Panc1 (cell line): ENCODE measurements around the gene ANKRD42. TPM values are rescaled to one million over a fixed set of nuclear protein-coding genes. Genes with fewer than 3 reads are reported as not detected.

Experiments used
- ATAC-seq: fragments of 200-7000 bp; cut with Tn5 transposase; 2 replicates; pipeline ENCODE4 v1.9.1; 2020; ENCODE audit warnings: mild to moderate bottlenecking, moderate library complexity
- BruUV-seq: library from RNA; stranded (reverse); fragments of 400-500 nt; replicated peaks from 2 replicates; lab custom pipeline; 2021; lab: Mats Ljungman, UMichigan
- CTCF ChIA-PET: fragments of 300-600 bp; sonication (Branson Sonifier 250); formaldehyde crosslinking; loops from one replicate; lab custom pipeline; 2022; ENCODE audit warnings: antibody characterized with exemption; lab: Charles Lee
- POLR2A ChIA-PET: fragments of 300-600 bp; sonication (Branson Sonifier 250); formaldehyde crosslinking; loops from one replicate; lab custom pipeline; 2022; ENCODE audit warnings: antibody characterized with exemption; lab: Charles Lee
- DNase-seq: peaks from one replicate; pipeline ENCODE4 v3.0.0-alpha.2; 2010; ENCODE audit warnings: low read depth, low spot score
- H3K27ac ChIP-seq: 2 replicates; pipeline ENCODE4 v1.5.1; 2011; ENCODE audit warnings: mild to moderate bottlenecking, low read length, inconsistent platforms
- H3K27me3 ChIP-seq: fragments of 200-500 bp; sonication (Bioruptor generic); 2 replicates; pipeline ENCODE4 v1.6.0; 2014; ENCODE audit warnings: low read length, inconsistent platforms; ENCODE audit not compliant: control insufficient read depth, insufficient read depth
- H3K36me3 ChIP-seq: fragments of 200-500 bp; sonication (Bioruptor generic); 2 replicates; pipeline ENCODE4 v1.5.1; 2014; ENCODE audit warnings: inconsistent platforms, mild to moderate bottlenecking, low read length, moderate library complexity; ENCODE audit not compliant: control insufficient read depth, insufficient read depth
- H3K4me1 ChIP-seq: 2 replicates; pipeline ENCODE4 v1.5.1; 2011; ENCODE audit warnings: inconsistent platforms, mild to moderate bottlenecking, low read length, moderate library complexity; ENCODE audit not compliant: control insufficient read depth, insufficient read depth
- H3K4me3 ChIP-seq, 2 experiments: 2 replicates each; pipeline ENCODE4 v1.5.1; 2011 to 2012; ENCODE audit warnings: low read depth in 2 of 2, low read length in 2 of 2, mild to moderate bottlenecking in 2 of 2, inconsistent platforms in 1 of 2, moderate library complexity in 1 of 2
- H3K9me3 ChIP-seq: fragments of 200-500 bp; sonication (Bioruptor generic); 2 replicates; pipeline ENCODE4 v1.5.1; 2014; ENCODE audit warnings: low read depth, mild to moderate bottlenecking, inconsistent platforms, low read length, moderate library complexity; ENCODE audit not compliant: control insufficient read depth, insufficient read depth
- POLR2AphosphoS5 ChIP-seq: IDR thresholded peaks from 2 replicates; pipeline ENCODE4 v1.6.1; 2012; ENCODE audit warnings: mild to moderate bottlenecking, low read depth, low read length, moderate library complexity
- SIN3A ChIP-seq: IDR thresholded peaks from 2 replicates; pipeline ENCODE4 v1.6.1; 2012; ENCODE audit warnings: low read depth, mild to moderate bottlenecking, low read length, moderate library complexity, borderline replicate concordance; ENCODE audit not compliant: insufficient read depth
- TCF7L2 ChIP-seq: IDR thresholded peaks from 2 replicates; pipeline ENCODE4 v1.6.1; 2011; ENCODE audit warnings: mild to moderate bottlenecking, low read depth, low read length, inconsistent platforms
- in situ Hi-C: cut with HindIII; loops from 2 replicates; pipeline ENCODE4 v1.10.0; 2016; ENCODE audit warnings: low sequenced_read_pairs, low pct_unique_long_range_greater_than_20kb
- intact Hi-C: fragments of 100-400 bp; cut with micrococcal nuclease; formaldehyde crosslinking; loops from one replicate; pipeline ENCODE4 v1.10.0; 2022; ENCODE audit not compliant: unreplicated experiment
- total RNA-seq: library from RNA; stranded (reverse); gene quantifications from one replicate; pipeline ENCODE4 v1.2.1, GENCODE V29; 2021; ENCODE audit not compliant: unreplicated experiment
- TF ChIP-seq, protein P1 (sequence below), 2 experiments: IDR thresholded peaks; 2 replicates each; pipeline ENCODE4 v1.6.1; 2011 to 2012; ENCODE audit warnings: low read depth in 2 of 2, control low read depth in 1 of 2, low read length in 1 of 2, mild to moderate bottlenecking in 1 of 2, moderate library complexity in 1 of 2; ENCODE audit not compliant: insufficient read depth in 1 of 2
- TF ChIP-seq, protein P2 (sequence below): fragments of 450-650 bp; IDR thresholded peaks from 2 replicates; pipeline ENCODE4 v1.5.1; 2017; ENCODE audit warnings: mild to moderate bottlenecking

ANKRD42 gene
- total RNA-seq, 1 experiment from 2014 or later = 14.8 TPM

DNA sequence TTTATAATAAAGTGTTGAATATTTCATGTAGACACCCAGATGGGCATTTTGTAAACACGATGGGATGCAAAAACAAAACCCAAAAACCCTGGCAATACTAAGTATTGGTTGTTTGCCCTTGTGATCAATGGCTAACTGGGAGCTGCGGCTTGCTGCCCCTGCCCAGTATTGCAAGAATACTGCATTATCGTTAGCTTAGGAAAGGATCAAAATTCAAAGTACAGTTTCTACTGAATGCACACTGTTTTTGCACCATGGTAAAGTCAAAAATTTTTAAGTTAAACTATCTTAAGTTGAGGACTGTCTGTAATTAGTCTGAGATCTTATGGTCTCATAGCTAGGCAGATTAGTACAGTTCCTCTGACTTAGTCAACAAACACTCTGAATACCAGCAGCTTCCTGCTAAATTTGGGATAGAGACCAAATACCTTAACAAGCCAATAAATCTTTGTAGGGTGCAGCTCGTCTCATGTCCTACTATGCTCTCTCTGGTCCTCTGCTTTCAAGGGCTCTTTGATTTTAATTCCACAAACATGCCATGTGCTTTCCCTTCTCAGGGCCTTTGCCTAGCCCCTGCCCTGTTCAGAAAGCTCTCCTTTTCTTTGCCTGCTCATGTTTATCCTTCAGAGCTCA lies 88.7 kb downstream of the ANKRD42 start:
- ChIA-PET POLR2A (interaction anchor here (0.7 kb wide), 1 partner anchor 32 kb away, joined by 3 read pairs; no protein-coding TSS in a partner anchor), CTCF (no interaction called here)
- no peak overlapping the region for H3K4me3 ChIP-seq
- no TSS peak for BruUV-seq
- H3K4me1 ChIP-seq = peaks cover 12% of the 10 kb centered on the region
- no peak overlapping the region for H3K27ac ChIP-seq
- in situ Hi-C loops = no loop called here
- no peaks in the 10 kb centered on the region for H3K9me3 ChIP-seq
- H3K27me3 ChIP-seq = no peaks in the 10 kb centered on the region
- no peak for TF ChIP-seq SIN3A
- TF ChIP-seq POLR2AphosphoS5 = no peak
- TF ChIP-seq, protein P1, sequence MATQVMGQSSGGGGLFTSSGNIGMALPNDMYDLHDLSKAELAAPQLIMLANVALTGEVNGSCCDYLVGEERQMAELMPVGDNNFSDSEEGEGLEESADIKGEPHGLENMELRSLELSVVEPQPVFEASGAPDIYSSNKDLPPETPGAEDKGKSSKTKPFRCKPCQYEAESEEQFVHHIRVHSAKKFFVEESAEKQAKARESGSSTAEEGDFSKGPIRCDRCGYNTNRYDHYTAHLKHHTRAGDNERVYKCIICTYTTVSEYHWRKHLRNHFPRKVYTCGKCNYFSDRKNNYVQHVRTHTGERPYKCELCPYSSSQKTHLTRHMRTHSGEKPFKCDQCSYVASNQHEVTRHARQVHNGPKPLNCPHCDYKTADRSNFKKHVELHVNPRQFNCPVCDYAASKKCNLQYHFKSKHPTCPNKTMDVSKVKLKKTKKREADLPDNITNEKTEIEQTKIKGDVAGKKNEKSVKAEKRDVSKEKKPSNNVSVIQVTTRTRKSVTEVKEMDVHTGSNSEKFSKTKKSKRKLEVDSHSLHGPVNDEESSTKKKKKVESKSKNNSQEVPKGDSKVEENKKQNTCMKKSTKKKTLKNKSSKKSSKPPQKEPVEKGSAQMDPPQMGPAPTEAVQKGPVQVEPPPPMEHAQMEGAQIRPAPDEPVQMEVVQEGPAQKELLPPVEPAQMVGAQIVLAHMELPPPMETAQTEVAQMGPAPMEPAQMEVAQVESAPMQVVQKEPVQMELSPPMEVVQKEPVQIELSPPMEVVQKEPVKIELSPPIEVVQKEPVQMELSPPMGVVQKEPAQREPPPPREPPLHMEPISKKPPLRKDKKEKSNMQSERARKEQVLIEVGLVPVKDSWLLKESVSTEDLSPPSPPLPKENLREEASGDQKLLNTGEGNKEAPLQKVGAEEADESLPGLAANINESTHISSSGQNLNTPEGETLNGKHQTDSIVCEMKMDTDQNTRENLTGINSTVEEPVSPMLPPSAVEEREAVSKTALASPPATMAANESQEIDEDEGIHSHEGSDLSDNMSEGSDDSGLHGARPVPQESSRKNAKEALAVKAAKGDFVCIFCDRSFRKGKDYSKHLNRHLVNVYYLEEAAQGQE (IDR thresholded peaks at IDR 0.05; ENCODE audit: insufficient read depth in 1 of 2, low read depth in 2 of 2, low read length in 1 of 2) = no peak
- TF ChIP-seq TCF7L2 = no peak
- peaks cover 10% of the 10 kb centered on the region; the same call in 1 of the 2 replicates for H3K36me3 ChIP-seq
- no peak for DNase-seq
- no peak for ATAC-seq
- intact Hi-C loops = loop anchor here (10.0 kb wide), 1 partner anchor 377 kb away; the partner anchor contains the start of genes DDIAS and PRCP

DNA sequence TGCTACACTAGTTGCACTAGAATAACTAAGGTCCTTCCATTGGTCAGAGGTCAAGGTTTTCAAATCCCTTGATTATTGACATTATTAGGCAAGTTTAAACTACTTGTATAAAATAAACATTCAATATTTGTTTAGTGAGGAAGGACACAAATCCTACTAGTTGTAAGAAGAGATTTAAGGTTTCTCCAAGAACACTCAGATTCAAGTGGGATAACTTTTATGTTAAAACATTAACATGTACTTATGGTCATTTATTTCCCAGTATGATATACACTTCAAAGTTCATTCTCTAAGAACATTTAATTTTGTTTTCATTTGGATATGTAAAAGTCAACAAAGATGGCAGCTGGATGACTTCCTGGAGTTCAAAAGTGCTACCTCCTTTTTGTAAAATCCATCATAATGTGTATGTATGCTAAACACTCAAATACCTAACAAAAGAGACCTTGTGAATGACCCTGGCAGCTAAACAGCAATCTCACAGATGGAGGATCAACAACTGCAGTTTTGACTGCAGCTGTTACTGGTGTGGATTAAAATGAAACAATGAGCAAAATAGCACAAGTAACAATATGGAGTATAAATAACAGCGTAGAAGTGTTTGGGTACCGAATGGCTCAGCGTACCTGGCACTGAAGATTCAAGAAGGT lies 91.1 kb downstream of the ANKRD42 start:
- intact Hi-C loops = loop anchor here (10.0 kb wide), 1 partner anchor 380 kb away; the partner anchor contains the start of genes DDIAS and PRCP
- H3K36me3 ChIP-seq = peaks cover 3% of the 10 kb centered on the region; the same call in 1 of the 2 replicates
- TF ChIP-seq, protein P1 (IDR thresholded peaks at IDR 0.05; ENCODE audit: insufficient read depth in 1 of 2, low read depth in 2 of 2, low read length in 1 of 2) = no peak
- TF ChIP-seq SIN3A = no peak
- TF ChIP-seq TCF7L2 = no peak
- TF ChIP-seq, protein P2, sequence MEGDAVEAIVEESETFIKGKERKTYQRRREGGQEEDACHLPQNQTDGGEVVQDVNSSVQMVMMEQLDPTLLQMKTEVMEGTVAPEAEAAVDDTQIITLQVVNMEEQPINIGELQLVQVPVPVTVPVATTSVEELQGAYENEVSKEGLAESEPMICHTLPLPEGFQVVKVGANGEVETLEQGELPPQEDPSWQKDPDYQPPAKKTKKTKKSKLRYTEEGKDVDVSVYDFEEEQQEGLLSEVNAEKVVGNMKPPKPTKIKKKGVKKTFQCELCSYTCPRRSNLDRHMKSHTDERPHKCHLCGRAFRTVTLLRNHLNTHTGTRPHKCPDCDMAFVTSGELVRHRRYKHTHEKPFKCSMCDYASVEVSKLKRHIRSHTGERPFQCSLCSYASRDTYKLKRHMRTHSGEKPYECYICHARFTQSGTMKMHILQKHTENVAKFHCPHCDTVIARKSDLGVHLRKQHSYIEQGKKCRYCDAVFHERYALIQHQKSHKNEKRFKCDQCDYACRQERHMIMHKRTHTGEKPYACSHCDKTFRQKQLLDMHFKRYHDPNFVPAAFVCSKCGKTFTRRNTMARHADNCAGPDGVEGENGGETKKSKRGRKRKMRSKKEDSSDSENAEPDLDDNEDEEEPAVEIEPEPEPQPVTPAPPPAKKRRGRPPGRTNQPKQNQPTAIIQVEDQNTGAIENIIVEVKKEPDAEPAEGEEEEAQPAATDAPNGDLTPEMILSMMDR = no peak
- TF ChIP-seq POLR2AphosphoS5 = no peak

More for the DNA sequence above, 91.1 kb downstream of the ANKRD42 start:
- Histone ChIP-seq H3K4me3 (peak overlapping the region; percentile 79 to 99), H3K27me3 (no peaks in the 10 kb centered on the region), H3K27ac (peak overlapping the region; percentile 95), H3K9me3 (no peaks in the 10 kb centered on the region), H3K4me1 (peaks cover 12% of the 10 kb centered on the region)
- DNase-seq (no peak), ATAC-seq (no peak)
- POLR2A ChIA-PET = interaction anchor here (0.6 kb wide), 1 partner anchor 359 kb away, joined by 5 read pairs; no protein-coding TSS in a partner anchor
- TSS peak; percentile 58 for BruUV-seq
- CTCF ChIA-PET = no interaction called here
- in situ Hi-C loops = no loop called here
